ENCODE results near the gene RTEL1. TPM values are rescaled to one million over a fixed set of nuclear protein-coding genes. Genes with fewer than 3 reads are reported as not detected.

RTEL1 gene
- total RNA-seq, 6 experiments from 2014 or later, result 9.6 to 16.3 (median 12.4) TPM

GRCh38 chr20:63732118-63733095 lies 74.3 kb downstream of the RTEL1 start:
- 82% methylated on average over 33 of the region's 38 CpGs for WGBS (ENCODE audit: insufficient coverage, low coverage, low lambda C conversion rate, missing lambda C conversion rate)
- peaks cover 0 to 34% (median 14%) of the 10 kb centered on the region in 4 donors for H3K4me1 ChIP-seq
- H3K9me3 ChIP-seq, result no peaks in the 10 kb centered on the region
- intact Hi-C loops (cut with DNase I), result no loop called here
- no peak overlapping the region for H3K4me3 ChIP-seq
- TF ChIP-seq POLR2A (IDR thresholded peaks at IDR 0.05), result no peak
- no peak for TF ChIP-seq CTCF (IDR thresholded peaks at IDR 0.05)
- no peak overlapping the region for H3K27ac ChIP-seq
- peaks cover 0 to 3% (median 0%) of the 10 kb centered on the region in 4 donors for H3K36me3 ChIP-seq
- DNase-seq (peak in 1 of 3 donors; percentile 25), ATAC-seq (no peak)
- H3K27me3 ChIP-seq, result no peaks in the 10 kb centered on the region

- Histone ChIP-seq H3K4me1 (peaks cover 0 to 27% (median 11%) of the 10 kb centered on the region in 4 donors), H3K27ac (no peak overlapping the region), H3K36me3 (peaks cover 0 to 3% (median 0%) of the 10 kb centered on the region in 4 donors), H3K27me3 (no peaks in the 10 kb centered on the region), H3K9me3 (no peaks in the 10 kb centered on the region), H3K4me3 (no peak overlapping the region)
- intact Hi-C loops (cut with DNase I), result no loop called here
- ATAC-seq (no peak), DNase-seq (peak in 1 of 3 donors; percentile 21)
- TF ChIP-seq POLR2A (IDR thresholded peaks at IDR 0.05), result no peak
- no peak for TF ChIP-seq CTCF (IDR thresholded peaks at IDR 0.05)
- WGBS (ENCODE audit: insufficient coverage, low coverage, low lambda C conversion rate, missing lambda C conversion rate), result no CpG with 5 or more reads among the region's 13 CpGs
Observed at GRCh38 chr20:63733117-63733516, 75.0 kb downstream of the RTEL1 start.

GRCh38 chr20:63733579-63734081 lies 75.5 kb downstream of the RTEL1 start:
- Histone ChIP-seq H3K4me3 (no peak overlapping the region), H3K27me3 (no peaks in the 10 kb centered on the region), H3K27ac (peak overlapping the region in 2 of 3 donors; percentile 32 to 91), H3K9me3 (no peaks in the 10 kb centered on the region), H3K4me1 (peaks cover 0 to 22% (median 8%) of the 10 kb centered on the region in 4 donors), H3K36me3 (peaks cover 0 to 3% (median 0%) of the 10 kb centered on the region in 4 donors)
- WGBS (ENCODE audit: insufficient coverage, low coverage, low lambda C conversion rate, missing lambda C conversion rate), result 80% methylated on average over 2 of the region's 18 CpGs
- ATAC-seq (no peak), DNase-seq (peak in 1 of 3 donors; percentile 21)
- intact Hi-C loops (cut with DNase I), result no loop called here
- TF ChIP-seq POLR2A (IDR thresholded peaks at IDR 0.05), result no peak
- no peak for TF ChIP-seq CTCF (IDR thresholded peaks at IDR 0.05)

GRCh38 chr20:63734111-63734945 lies 76.2 kb downstream of the RTEL1 start:
- H3K27ac ChIP-seq, result peak overlapping the region in 2 of 3 donors; percentile 32 to 91
- no peaks in the 10 kb centered on the region for H3K27me3 ChIP-seq
- intact Hi-C loops (cut with DNase I), result no loop called here
- no peaks in the 10 kb centered on the region for H3K9me3 ChIP-seq
- no peak for TF ChIP-seq CTCF (IDR thresholded peaks at IDR 0.05)
- TF ChIP-seq POLR2A (IDR thresholded peaks at IDR 0.05), result no peak
- peaks cover 0 to 3% (median 0%) of the 10 kb centered on the region in 4 donors for H3K36me3 ChIP-seq
- 63% methylated on average over 4 of the region's 25 CpGs for WGBS (ENCODE audit: insufficient coverage, low coverage, low lambda C conversion rate, missing lambda C conversion rate)
- H3K4me1 ChIP-seq, result peaks cover 0 to 15% (median 5%) of the 10 kb centered on the region in 4 donors
- H3K4me3 ChIP-seq, result peak overlapping the region; percentile 65 to 92 (median 75)
- DNase-seq, result peak; percentile 76 to 97 (median 97)
- ATAC-seq, result peak; percentile 36 to 67 (median 52)

Data from right lobe of liver (tissue), 6 donors.